Subcutaneous adipose tissue (tissue), 4 donors: ENCODE measurements around the gene ANO2. TPM values are rescaled to one million over a fixed set of nuclear protein-coding genes. Genes with fewer than 3 reads are reported as not detected.

ENCODE experiments used
- CTCF ChIP-seq: fragments of 450-650 bp; IDR thresholded peaks from one replicate; pipeline ENCODE4 v1.5.1; 2016; ENCODE audit warnings: low read depth, mild to moderate bottlenecking, control low read depth, antibody characterized with exemption, moderate library complexity
- total RNA-seq, 4 donors: library from RNA; depleted of rRNA; stranded (reverse); fragments of >200 nt; gene quantifications; one replicate each; pipeline ENCODE4 v1.1.0, GENCODE V29; 2016

The ANO2 gene
- total RNA-seq, 4 donors from 2014 or later = 9.3 to 69.3 (median 21.8) TPM

- no peak for TF ChIP-seq CTCF
Measured at GRCh38 chr12:5809586-5809985, 135.5 kb downstream of the ANO2 start.

GRCh38 chr12:5808981-5809380, 136.1 kb downstream of the ANO2 start:
- TF ChIP-seq CTCF = no peak

GRCh38 chr12:5807514-5808219, 137.4 kb downstream of the ANO2 start:
- no peak for TF ChIP-seq CTCF

GRCh38 chr12:5807090-5807414, 138.0 kb downstream of the ANO2 start:
- TF ChIP-seq CTCF = no peak

- no peak for TF ChIP-seq CTCF
Measured at GRCh38 chr12:5806371-5807089, 138.5 kb downstream of the ANO2 start.

- no peak for TF ChIP-seq CTCF
Measured at GRCh38 chr12:5803532-5803931, 141.5 kb downstream of the ANO2 start.

- TF ChIP-seq CTCF = no peak
Measured at GRCh38 chr12:5798242-5799015, 146.6 kb downstream of the ANO2 start.
